ENCODE data around the gene UBE3D. TPM values are rescaled to one million over a fixed set of nuclear protein-coding genes. Genes with fewer than 3 reads are reported as not detected.
"Not testable (repeated sequence)": the region's sequence is repeated elsewhere in the genome, so short reads cannot be mapped to it uniquely, and the experiment has no call there.

Gene UBE3D
- total and polyA plus RNA-seq, 2 donors (not counting 1 experiment from before 2014, with no cell fraction given): 3.3 to 11.5 TPM

- no peaks in the 10 kb centered on the region for H4K20me1 ChIP-seq (ENCODE audit: control insufficient read depth, insufficient read depth, low read length, poor library complexity, severe bottlenecking)
- intact Hi-C loops (cut with micrococcal nuclease): no loop called here
Measured at GRCh38 chr6:82951389-82951788, 114.3 kb downstream of the UBE3D start.

GRCh38 chr6:82930915-82931314, 134.7 kb downstream of the UBE3D start:
- H3K4me1 Mint-ChIP-seq; H3K27me3 ChIP-seq (replicated peaks in 1 of 4; ENCODE audit: control extremely low read depth in 1 of 4, control insufficient read depth in 3 of 4, insufficient read depth in 4 of 4, low read length in 3 of 4); H3K27ac ChIP-seq (ENCODE audit: low read length in 2 of 2); H3K4me1 ChIP-seq (ENCODE audit: control insufficient read depth in 2 of 2, insufficient read depth in 2 of 2, low read length in 2 of 2); DNase-seq; CTCF ChIA-PET; H2AFZ ChIP-seq (ENCODE audit: insufficient read depth, low read depth, low read length, poor library complexity, severe bottlenecking); H3K36me3 ChIP-seq (replicated peaks in 1 of 2; ENCODE audit: control extremely low read depth in 1 of 2, control insufficient read depth in 1 of 2, extremely low read depth in 1 of 2, insufficient read depth in 2 of 2, low read length in 1 of 2); POLR2A ChIA-PET; ATAC-seq (ENCODE audit: low read depth); H3K27ac Mint-ChIP-seq; intact Hi-C loops (cut with micrococcal nuclease); H3K4me3 ChIP-seq (ENCODE audit: control extremely low read depth in 1 of 5, extremely low read depth in 1 of 5, insufficient read depth in 1 of 5, low read depth in 2 of 5, low read length in 4 of 5); H3K4me2 ChIP-seq (replicated peaks; ENCODE audit: low read depth, low read length, poor library complexity, severe bottlenecking); H3K9ac ChIP-seq (ENCODE audit: low read length); H3K27me3 Mint-ChIP-seq; H3K79me2 ChIP-seq (ENCODE audit: control insufficient read depth, insufficient read depth, low read length); H4K20me1 ChIP-seq (ENCODE audit: control insufficient read depth, insufficient read depth, low read length, poor library complexity, severe bottlenecking); H3K4me3 Mint-ChIP-seq: not testable (repeated sequence)
- H3K9me3 Mint-ChIP-seq (ENCODE audit: insufficient read depth): peaks cover 17% of the 10 kb centered on the region
- 92% methylated on average over 2 of the region's 3 CpGs for WGBS (ENCODE audit: insufficient coverage)
- peaks cover 8 to 30% (median 12%) of the 10 kb centered on the region in 3 donors for H3K9me3 ChIP-seq (ENCODE audit: control extremely low read depth in 1 of 3, control insufficient read depth in 2 of 3, insufficient read depth in 1 of 3, low read length in 2 of 3)

More at GRCh38 chr6:82951389-82951788, 114.3 kb downstream of the UBE3D start:
- no peak overlapping the region for H3K4me3 ChIP-seq (ENCODE audit: control extremely low read depth in 1 of 5, extremely low read depth in 1 of 5, insufficient read depth in 1 of 5, low read depth in 2 of 5, low read length in 4 of 5)
- H3K9me3 ChIP-seq (ENCODE audit: control extremely low read depth in 1 of 3, control insufficient read depth in 2 of 3, insufficient read depth in 1 of 3, low read length in 2 of 3): no peaks in the 10 kb centered on the region
- H3K36me3 ChIP-seq (replicated peaks in 1 of 2; ENCODE audit: control extremely low read depth in 1 of 2, control insufficient read depth in 1 of 2, extremely low read depth in 1 of 2, insufficient read depth in 2 of 2, low read length in 1 of 2): peaks cover 0 to 1% of the 10 kb centered on the region in 2 experiments
- H3K27ac ChIP-seq (ENCODE audit: low read length in 2 of 2): no peak overlapping the region
- peaks cover 14% of the 10 kb centered on the region for H3K4me1 Mint-ChIP-seq
- ChIA-PET CTCF (no interaction called here), POLR2A (no interaction called here)
- no peak overlapping the region for H3K27ac Mint-ChIP-seq
- ATAC-seq (ENCODE audit: low read depth): no peak
- no peak overlapping the region for H3K4me2 ChIP-seq (replicated peaks; ENCODE audit: low read depth, low read length, poor library complexity, severe bottlenecking)
- no peak overlapping the region for H3K4me3 Mint-ChIP-seq
- no peaks in the 10 kb centered on the region for H3K27me3 ChIP-seq (replicated peaks in 1 of 4; ENCODE audit: control extremely low read depth in 1 of 4, control insufficient read depth in 3 of 4, insufficient read depth in 4 of 4, low read length in 3 of 4)
- no peaks in the 10 kb centered on the region for H3K27me3 Mint-ChIP-seq
- DNase-seq: no peak
- no peak overlapping the region for H3K9ac ChIP-seq (ENCODE audit: low read length)
- WGBS (ENCODE audit: insufficient coverage): 100% methylated on average over 1 of the region's 1 CpG
- peaks cover 6 to 7% of the 10 kb centered on the region in 2 donors for H3K4me1 ChIP-seq (ENCODE audit: control insufficient read depth in 2 of 2, insufficient read depth in 2 of 2, low read length in 2 of 2)
- TF ChIP-seq EZH2 (IDR thresholded peaks at IDR 0.05; ENCODE audit: borderline replicate concordance, insufficient read depth, low read depth, low read length, poor library complexity, severe bottlenecking) (no peak), CTCF (IDR thresholded peaks at IDR 0.05) (no peak)
- H3K79me2 ChIP-seq (ENCODE audit: control insufficient read depth, insufficient read depth, low read length): no peaks in the 10 kb centered on the region
- H3K9me3 Mint-ChIP-seq (ENCODE audit: insufficient read depth): no peaks in the 10 kb centered on the region
- H2AFZ ChIP-seq (ENCODE audit: insufficient read depth, low read depth, low read length, poor library complexity, severe bottlenecking): no peak overlapping the region

Data from B cell (primary cell).